Tibial nerve (tissue), 4 donors: ENCODE results near the gene SSR1. TPM values are rescaled to one million over a fixed set of nuclear protein-coding genes. Genes with fewer than 3 reads are reported as not detected.
"Not testable (repeated sequence)": the region's sequence is repeated elsewhere in the genome, so short reads cannot be mapped to it uniquely, and the experiment has no call there.

Source experiments
- DNase-seq, 2 donors: peaks; one replicate each; pipeline ENCODE4 v3.0.0-alpha.2; 2019; ENCODE audit warnings: low spot score in 2 of 2
- H3K27ac ChIP-seq, 4 donors: fragments of 200-600 bp; sonication (generic) in 3 of 4; one replicate each; pipeline ENCODE4 v1.5.1; 2017 to 2019; ENCODE audit warnings: mild to moderate bottlenecking in 1 of 4
- H3K27me3 ChIP-seq, 2 donors: fragments of 200-600 bp; sonication (generic) in 1 of 2; one replicate each; pipeline versions ENCODE4 v1.5.1 to v1.6.0; 2017 to 2019
- H3K36me3 ChIP-seq, 3 donors: fragments of 200-600 bp; sonication (generic); one replicate each; pipeline ENCODE4 v1.5.1; 2018 to 2019
- H3K4me1 ChIP-seq, 4 donors: fragments of 200-600 bp; sonication (generic) in 3 of 4; one replicate each; pipeline ENCODE4 v1.5.1; 2017 to 2019
- H3K4me3 ChIP-seq, 4 donors: fragments of 200-600 bp; sonication (generic) in 3 of 4; one replicate each; pipeline ENCODE4 v1.5.1; 2017 to 2019; ENCODE audit warnings: mild to moderate bottlenecking in 1 of 4, moderate library complexity in 1 of 4
- H3K9me3 ChIP-seq, 4 donors: fragments of 200-600 bp; sonication (generic) in 3 of 4; one replicate each; pipeline ENCODE4 v1.5.1; 2017 to 2019
- CTCF ChIP-seq, 5 experiments: fragments of 200-600 bp in 3 of 5; fragments of 450-650 bp in 2 of 5; sonication (generic) in 3 of 5; IDR thresholded peaks; one replicate each; pipeline ENCODE4 v1.5.1; 2016 to 2019; ENCODE audit warnings: antibody characterized with exemption in 5 of 5, mild to moderate bottlenecking in 3 of 5, moderate library complexity in 2 of 5
- EP300 ChIP-seq, 2 donors: sonication (generic); formaldehyde crosslinking; IDR thresholded peaks; one replicate each; pipeline ENCODE4 v1.6.1; 2017; ENCODE audit warnings: antibody characterized with exemption in 2 of 2, mild to moderate bottlenecking in 1 of 2
- POLR2A ChIP-seq, 2 donors: fragments of 450-650 bp; IDR thresholded peaks; one replicate each; pipeline ENCODE4 v1.6.1; 2017; ENCODE audit warnings: antibody characterized with exemption in 2 of 2, mild to moderate bottlenecking in 2 of 2, moderate library complexity in 2 of 2
- WGBS, 2 donors: methylation state at CpG; one replicate each; pipeline ENCODE4 v1.1.5; 2018; 5-methylcytosine and 5-hydroxymethylcytosine counted together
- total RNA-seq, 4 donors: library from RNA; depleted of rRNA; stranded (reverse); fragments of >200 nt; gene quantifications; one replicate each; pipeline ENCODE4 v1.1.0, GENCODE V29; 2016

SSR1 gene
- total RNA-seq, 4 donors from 2014 or later, result 30.8 to 68.2 (median 51.5) TPM

GRCh38 chr6:7283676-7284075, 29.3 kb downstream of the SSR1 start:
- no peak for TF ChIP-seq POLR2A (IDR thresholded peaks at IDR 0.05)
- no peak for TF ChIP-seq CTCF (IDR thresholded peaks at IDR 0.05)
- TF ChIP-seq EP300 (IDR thresholded peaks at IDR 0.05), result no peak
- no peak overlapping the region for H3K4me3 ChIP-seq
- no peaks in the 10 kb centered on the region for H3K9me3 ChIP-seq
- peaks cover 0 to 6% (median 1%) of the 10 kb centered on the region in 4 donors for H3K4me1 ChIP-seq
- no peak for DNase-seq
- 87 to 88% methylated on average over 2 of the region's 2 CpGs for WGBS, 2 donors
- no peaks in the 10 kb centered on the region for H3K27me3 ChIP-seq
- H3K36me3 ChIP-seq, result peaks cover 0 to 42% (median 0%) of the 10 kb centered on the region in 3 donors
- H3K27ac ChIP-seq, result no peak overlapping the region

DNA sequence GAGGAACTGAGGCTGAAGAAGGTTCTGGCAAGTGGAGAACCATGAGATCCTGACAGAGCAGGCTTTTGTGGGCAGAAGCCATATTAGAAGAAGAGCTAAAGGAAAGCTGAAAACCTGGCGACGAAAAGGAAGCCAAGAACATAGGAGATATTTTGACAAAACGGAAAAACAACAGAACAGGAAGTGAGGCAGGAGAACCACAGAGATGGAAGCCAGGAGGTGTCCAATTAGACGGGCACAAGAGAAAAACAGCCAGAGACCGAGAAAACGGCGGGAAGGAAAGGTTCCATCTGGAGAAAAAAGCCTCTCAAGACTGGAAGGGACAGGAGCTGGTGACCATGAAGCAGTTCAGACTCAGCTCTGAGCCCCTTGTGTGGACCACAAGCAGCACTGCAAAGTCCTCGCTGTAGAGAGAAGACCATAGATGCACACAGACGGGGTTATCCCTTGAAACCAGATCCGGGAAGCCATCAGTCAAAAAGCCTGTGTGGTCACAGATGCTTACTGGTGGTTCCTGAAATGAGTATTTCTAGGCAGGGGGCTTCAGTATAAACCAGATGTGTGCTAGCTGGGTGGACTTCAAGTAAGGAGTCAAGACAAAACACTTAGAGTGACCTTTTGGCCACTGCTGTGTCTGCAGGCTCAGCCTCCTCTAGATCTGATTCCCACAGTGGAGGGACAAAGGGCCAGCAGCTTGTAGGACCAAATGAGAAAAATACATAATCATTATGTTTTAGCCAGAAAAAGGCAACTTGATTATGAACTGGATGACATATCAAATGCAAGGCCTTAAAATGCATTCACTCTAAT, 30.7 kb downstream of the SSR1 start:
- Histone ChIP-seq H3K4me1 (peaks cover 0 to 6% (median 2%) of the 10 kb centered on the region in 4 donors), H3K27ac (no peak overlapping the region), H3K27me3 (no peaks in the 10 kb centered on the region), H3K4me3 (no peak overlapping the region), H3K36me3 (peaks cover 0 to 29% (median 0%) of the 10 kb centered on the region in 3 donors), H3K9me3 (no peaks in the 10 kb centered on the region)
- TF ChIP-seq POLR2A (IDR thresholded peaks at IDR 0.05), result no peak
- no peak for TF ChIP-seq CTCF (IDR thresholded peaks at IDR 0.05)
- TF ChIP-seq EP300 (IDR thresholded peaks at IDR 0.05), result no peak
- no peak for DNase-seq
- 78 to 79% methylated on average over 10 of the region's 10 CpGs for WGBS, 2 donors

- Histone ChIP-seq H3K36me3 (no peaks in the 10 kb centered on the region), H3K27me3 (no peaks in the 10 kb centered on the region), H3K27ac (no peak overlapping the region), H3K4me1 (peaks cover 0 to 3% (median 0%) of the 10 kb centered on the region in 4 donors), H3K9me3 (no peaks in the 10 kb centered on the region), H3K4me3 (no peak overlapping the region)
- 73 to 75% methylated on average over 7 of the region's 7 CpGs for WGBS, 2 donors
- TF ChIP-seq EP300 (IDR thresholded peaks at IDR 0.05) (no peak), POLR2A (IDR thresholded peaks at IDR 0.05) (no peak), CTCF (IDR thresholded peaks at IDR 0.05) (no peak)
- no peak for DNase-seq
Measured at GRCh38 chr6:7276199-7276524, 36.8 kb downstream of the SSR1 start.

DNA sequence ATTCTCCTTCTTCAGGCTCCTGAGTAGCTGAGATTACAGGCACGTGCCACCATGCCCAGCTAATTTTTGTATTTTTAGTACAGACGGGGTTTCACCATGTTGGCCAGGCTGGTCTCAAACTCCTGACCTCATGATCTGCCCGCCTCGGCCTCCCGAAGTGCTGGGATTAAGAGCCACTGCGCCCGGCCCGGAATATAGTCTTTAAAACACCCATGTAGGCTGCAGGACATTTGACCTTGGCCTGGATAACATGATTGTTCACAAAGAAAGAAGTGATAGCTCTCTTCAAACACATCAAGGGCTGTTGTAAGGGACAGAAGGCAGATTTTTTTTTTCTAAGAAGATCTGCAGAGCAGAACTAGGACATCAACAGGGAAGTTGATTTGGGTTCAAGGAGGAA, 38.5 kb downstream of the SSR1 start:
- H3K36me3 ChIP-seq, H3K9me3 ChIP-seq, DNase-seq, H3K27ac ChIP-seq, H3K4me3 ChIP-seq, H3K27me3 ChIP-seq, H3K4me1 ChIP-seq: not testable (repeated sequence)
- WGBS, 2 donors, result 73% methylated on average over 8 of the region's 8 CpGs

DNA sequence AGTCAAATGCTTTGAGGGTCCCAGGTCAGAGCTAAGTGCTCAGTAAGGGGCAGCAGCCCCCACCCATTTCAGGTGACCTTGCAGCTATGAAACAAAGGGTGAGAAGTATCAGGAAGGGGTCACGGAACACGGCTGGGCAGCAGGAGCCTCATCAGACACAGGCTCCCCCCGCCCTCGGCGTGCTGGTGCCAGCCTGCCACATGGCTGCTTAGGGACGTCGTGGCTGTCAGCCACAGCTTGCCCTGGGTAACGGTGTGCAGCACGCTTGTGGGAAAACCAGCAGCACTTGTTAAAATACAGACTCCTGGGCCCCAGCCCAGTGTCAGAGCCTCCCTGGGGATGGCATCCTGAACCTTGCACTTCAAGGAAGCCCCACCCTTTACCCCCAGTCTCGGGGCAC, 39.3 kb downstream of the SSR1 start:
- TF ChIP-seq EP300 (IDR thresholded peaks at IDR 0.05), result no peak
- no peak for TF ChIP-seq CTCF (IDR thresholded peaks at IDR 0.05)
- no peak for TF ChIP-seq POLR2A (IDR thresholded peaks at IDR 0.05)
- no peaks in the 10 kb centered on the region for H3K9me3 ChIP-seq
- peaks cover 0 to under 1% (median 0%) of the 10 kb centered on the region in 4 donors for H3K4me1 ChIP-seq
- H3K27ac ChIP-seq, result no peak overlapping the region
- H3K4me3 ChIP-seq, result no peak overlapping the region
- DNase-seq, result no peak
- H3K36me3 ChIP-seq, result peaks cover 0 to 3% (median 0%) of the 10 kb centered on the region in 3 donors
- H3K27me3 ChIP-seq, result no peaks in the 10 kb centered on the region
- WGBS, 2 donors, result 81% methylated on average over 10 of the region's 10 CpGs
